Measurements from ENCODE around the gene FAM98B. TPM values are rescaled to one million over a fixed set of nuclear protein-coding genes. Genes with fewer than 3 reads are reported as not detected.

FAM98B gene
- polyA plus RNA-seq, 1 donor (not counting 4 experiments of a cell fraction or from before 2014, with no cell fraction given) = 22.2 TPM

DNA sequence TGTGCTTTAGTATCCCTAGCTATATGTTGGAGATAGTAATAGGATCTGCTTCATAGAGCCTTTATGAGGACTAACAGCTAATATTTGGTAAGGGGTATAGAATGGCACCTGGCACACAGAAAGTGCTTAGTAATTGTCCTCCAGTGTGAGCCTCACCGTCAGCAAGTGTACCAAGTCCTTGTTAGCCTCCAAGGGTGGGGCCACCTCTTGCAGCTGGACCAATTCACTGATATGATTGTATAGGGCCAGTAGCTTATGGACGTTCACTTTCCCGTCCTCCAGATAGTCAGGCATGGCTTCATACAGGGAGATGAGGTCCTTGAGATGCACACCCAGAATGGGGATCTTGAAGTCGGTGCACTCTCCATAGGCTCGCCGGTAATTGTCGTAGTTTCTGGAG, 53.6 kb downstream of the FAM98B start:
- Histone ChIP-seq H4K20me1 (ENCODE audit: control insufficient read depth, extremely low read depth, insufficient read depth, low read length) (no peaks in the 10 kb centered on the region), H3K27ac (ENCODE audit: control insufficient read depth, insufficient read depth, low read length) (no peak overlapping the region), H3K9ac (ENCODE audit: control insufficient read depth, extremely low read depth, insufficient read depth, low read length) (no peak overlapping the region), H3K4me1 (ENCODE audit: control insufficient read depth, extremely low read depth, insufficient read depth, low read length) (no peaks in the 10 kb centered on the region), H3K9me1 (ENCODE audit: control insufficient read depth, extremely low read depth, insufficient read depth, low read length) (no peaks in the 10 kb centered on the region), H3K79me2 (ENCODE audit: control insufficient read depth, insufficient read depth, low read length) (no peaks in the 10 kb centered on the region), H3K9me3 (ENCODE audit: control insufficient read depth, low read depth, low read length) (no peaks in the 10 kb centered on the region), H3K36me3 (ENCODE audit: control insufficient read depth in 2 of 2, extremely low read depth in 1 of 2, insufficient read depth in 2 of 2, low read length in 2 of 2) (no peaks in the 10 kb centered on the region), H3K4me3 (ENCODE audit: control insufficient read depth in 2 of 3, extremely low read depth in 1 of 3, insufficient read depth in 2 of 3, low read depth in 1 of 3, low read length in 3 of 3) (no peak overlapping the region), H3K27me3 (ENCODE audit: control insufficient read depth, extremely low read depth, insufficient read depth, low read length) (peaks cover 1% of the 10 kb centered on the region), H2AFZ (ENCODE audit: control insufficient read depth, low read length) (no peak overlapping the region), H3K4me2 (ENCODE audit: control insufficient read depth, extremely low read depth, insufficient read depth, low read depth, low read length) (no peak overlapping the region)
- no peak for FAIRE-seq
- TF ChIP-seq EZH2 (IDR thresholded peaks at IDR 0.05; ENCODE audit: low read length) (no peak), CTCF (optimal IDR thresholded peaks at IDR 0.05 in 1 of 3, IDR thresholded peaks at IDR 0.05 in 1 of 3, conservative IDR thresholded peaks at IDR 0.05 in 1 of 3; ENCODE audit: extremely low read depth in 1 of 3, insufficient read depth in 2 of 3, low read length in 3 of 3) (no peak)
- dilution Hi-C loops (cut with MboI; ENCODE audit: extremely low pct_ligation_motif_present, low sequenced_read_pairs) = loop anchor here (25.0 kb wide), 1 partner anchor 180 kb away; no protein-coding TSS in a partner anchor
- no peak for DNase-seq (ENCODE audit: low read depth, low spot score)

GRCh38 chr15:38508647-38509046, 54.7 kb downstream of the FAM98B start:
- no peak for TF ChIP-seq EZH2 (IDR thresholded peaks at IDR 0.05; ENCODE audit: low read length)
- TF ChIP-seq CTCF (optimal IDR thresholded peaks at IDR 0.05 in 1 of 3, IDR thresholded peaks at IDR 0.05 in 1 of 3, conservative IDR thresholded peaks at IDR 0.05 in 1 of 3; ENCODE audit: extremely low read depth in 1 of 3, insufficient read depth in 2 of 3, low read length in 3 of 3) = no peak
- Histone ChIP-seq H3K9me3 (ENCODE audit: control insufficient read depth, low read depth, low read length) (no peaks in the 10 kb centered on the region), H3K79me2 (ENCODE audit: control insufficient read depth, insufficient read depth, low read length) (no peaks in the 10 kb centered on the region), H3K4me2 (ENCODE audit: control insufficient read depth, extremely low read depth, insufficient read depth, low read depth, low read length) (no peak overlapping the region), H3K9me1 (ENCODE audit: control insufficient read depth, extremely low read depth, insufficient read depth, low read length) (no peaks in the 10 kb centered on the region), H3K36me3 (ENCODE audit: control insufficient read depth in 2 of 2, extremely low read depth in 1 of 2, insufficient read depth in 2 of 2, low read length in 2 of 2) (no peaks in the 10 kb centered on the region), H3K4me3 (ENCODE audit: control insufficient read depth in 2 of 3, extremely low read depth in 1 of 3, insufficient read depth in 2 of 3, low read depth in 1 of 3, low read length in 3 of 3) (no peak overlapping the region), H2AFZ (ENCODE audit: control insufficient read depth, low read length) (no peak overlapping the region), H4K20me1 (ENCODE audit: control insufficient read depth, extremely low read depth, insufficient read depth, low read length) (no peaks in the 10 kb centered on the region), H3K4me1 (ENCODE audit: control insufficient read depth, extremely low read depth, insufficient read depth, low read length) (no peaks in the 10 kb centered on the region), H3K27me3 (ENCODE audit: control insufficient read depth, extremely low read depth, insufficient read depth, low read length) (peaks cover 4% of the 10 kb centered on the region), H3K9ac (ENCODE audit: control insufficient read depth, extremely low read depth, insufficient read depth, low read length) (no peak overlapping the region), H3K27ac (ENCODE audit: control insufficient read depth, insufficient read depth, low read length) (no peak overlapping the region)
- FAIRE-seq (no peak), DNase-seq (ENCODE audit: low read depth, low spot score) (no peak)
- dilution Hi-C loops (cut with MboI; ENCODE audit: extremely low pct_ligation_motif_present, low sequenced_read_pairs) = loop anchor here (25.0 kb wide), 1 partner anchor 179 kb away; no protein-coding TSS in a partner anchor
